WTC11 (cell line): ENCODE measurements around the gene PIGQ. TPM values are rescaled to one million over a fixed set of nuclear protein-coding genes. Genes with fewer than 3 reads are reported as not detected.

Source experiments
- ATAC-seq: fragments of 200-7000 bp; cut with Tn5 transposase; 2 replicates; pipeline ENCODE4 v1.10.0; 2021; ENCODE audit warnings: mild to moderate bottlenecking, moderate library complexity
- CTCF ChIA-PET: fragments of 300-600 bp; sonication (Branson Sonifier 250); formaldehyde crosslinking; loops from one replicate; lab custom pipeline; 2021; ENCODE audit warnings: antibody characterized with exemption; lab: Charles Lee
- POLR2A ChIA-PET: fragments of 350-600 bp; sonication (Branson Sonifier 250); formaldehyde crosslinking; loops from one replicate; lab custom pipeline; 2021; ENCODE audit warnings: antibody characterized with exemption; lab: Charles Lee
- DNase-seq: peaks from one replicate; pipeline ENCODE4 v3.0.0; 2021; ENCODE audit warnings: low spot score
- H3K27ac Mint-ChIP-seq: 2 replicates; pipeline ENCODE4 v1.8.0; 2021; ENCODE audit warnings: mixed read lengths
- H3K27me3 Mint-ChIP-seq: 2 replicates; pipeline ENCODE4 v1.8.0; 2021; ENCODE audit warnings: low read depth, mild to moderate bottlenecking, moderate library complexity, mixed read lengths
- H3K36me3 Mint-ChIP-seq: 2 replicates; pipeline ENCODE4 v1.8.0; 2021; ENCODE audit warnings: mixed read lengths
- H3K4me1 Mint-ChIP-seq: 2 replicates; pipeline ENCODE4 v1.8.0; 2022; ENCODE audit warnings: mixed read lengths
- H3K4me3 Mint-ChIP-seq: 2 replicates; pipeline ENCODE4 v1.8.0; 2021; ENCODE audit warnings: mild to moderate bottlenecking, moderate library complexity, mixed read lengths
- H3K9me3 Mint-ChIP-seq: 2 replicates; pipeline ENCODE4 v1.8.0; 2021; ENCODE audit warnings: mixed read lengths
- AFF4 ChIP-seq: sonication (generic); formaldehyde crosslinking; IDR thresholded peaks from 2 replicates; pipeline ENCODE4 v1.8.1; 2023; ENCODE audit warnings: mild to moderate bottlenecking, missing genetic modification reagents, borderline replicate concordance
- ATF3 ChIP-seq: sonication (generic); formaldehyde crosslinking; conservative IDR thresholded peaks from 2 replicates; pipeline ENCODE4 v1.8.1; 2022; ENCODE audit warnings: mild to moderate bottlenecking, missing genetic modification reagents
- CREB1 ChIP-seq: sonication (generic); formaldehyde crosslinking; IDR thresholded peaks from 2 replicates; pipeline ENCODE4 v1.8.0; 2023; ENCODE audit warnings: mild to moderate bottlenecking, missing genetic modification reagents
- E2F1 ChIP-seq: sonication (generic); formaldehyde crosslinking; IDR thresholded peaks from 2 replicates; pipeline ENCODE4 v1.8.0; 2022; ENCODE audit warnings: mild to moderate bottlenecking, missing genetic modification reagents
- FOXJ3 ChIP-seq: sonication (generic); formaldehyde crosslinking; IDR thresholded peaks from 2 replicates; pipeline ENCODE4 v1.9.0; 2021; ENCODE audit warnings: missing genetic modification reagents, mild to moderate bottlenecking, borderline replicate concordance
- IRF1 ChIP-seq: sonication (generic); formaldehyde crosslinking; IDR thresholded peaks from 2 replicates; pipeline ENCODE4 v1.8.0; 2023; ENCODE audit warnings: missing genetic modification reagents
- MAX ChIP-seq: sonication (generic); formaldehyde crosslinking; IDR thresholded peaks from 2 replicates; pipeline ENCODE4 v1.8.0; 2022; ENCODE audit warnings: mild to moderate bottlenecking, missing genetic modification reagents
- MLX ChIP-seq: sonication (generic); formaldehyde crosslinking; IDR thresholded peaks from 2 replicates; pipeline ENCODE4 v1.8.1; 2023; ENCODE audit warnings: mild to moderate bottlenecking, missing genetic modification reagents, moderate library complexity
- NR1H2 ChIP-seq: sonication (generic); formaldehyde crosslinking; IDR thresholded peaks from 2 replicates; pipeline ENCODE4 v1.9.0; 2021; ENCODE audit warnings: mild to moderate bottlenecking, moderate library complexity, missing genetic modification reagents
- NR2C2 ChIP-seq: sonication (generic); formaldehyde crosslinking; IDR thresholded peaks from 2 replicates; pipeline ENCODE4 v1.8.0; 2022; ENCODE audit warnings: mild to moderate bottlenecking, missing genetic modification reagents
- PREB ChIP-seq: sonication (generic); formaldehyde crosslinking; IDR thresholded peaks from 2 replicates; pipeline ENCODE4 v1.8.1; 2022; ENCODE audit warnings: mild to moderate bottlenecking, missing genetic modification reagents, moderate library complexity, borderline replicate concordance
- SP1 ChIP-seq: sonication (generic); formaldehyde crosslinking; conservative IDR thresholded peaks from 2 replicates; pipeline ENCODE4 v1.8.1; 2022; ENCODE audit warnings: missing genetic modification reagents
- TEAD1 ChIP-seq: sonication (generic); formaldehyde crosslinking; IDR thresholded peaks from 2 replicates; pipeline ENCODE4 v1.8.0; 2022; ENCODE audit warnings: mild to moderate bottlenecking, missing genetic modification reagents
- TEAD4 ChIP-seq: sonication (generic); formaldehyde crosslinking; IDR thresholded peaks from 2 replicates; pipeline ENCODE4 v1.8.0; 2022; ENCODE audit warnings: mild to moderate bottlenecking, missing genetic modification reagents
- ZBTB43 ChIP-seq: sonication (generic); formaldehyde crosslinking; IDR thresholded peaks from 2 replicates; pipeline ENCODE4 v1.8.1; 2023; ENCODE audit warnings: mild to moderate bottlenecking, missing genetic modification reagents
- total RNA-seq: library from RNA; stranded (reverse); gene quantifications from 3 replicates; pipeline ENCODE4 v1.2.3, GENCODE V29; 2021

Gene PIGQ
- total RNA-seq, 1 experiment from 2014 or later = 63.7 TPM

- no peak for TF ChIP-seq E2F1 (CRISPR knock-in tag)
- TF ChIP-seq TEAD4 (CRISPR knock-in tag) = no peak
- no peak for TF ChIP-seq IRF1 (CRISPR knock-in tag)
- no peak for TF ChIP-seq CREB1 (CRISPR knock-in tag)
- TF ChIP-seq PREB = no peak
- no peak for TF ChIP-seq TEAD1
- TF ChIP-seq MAX (CRISPR knock-in tag) = no peak
- TF ChIP-seq FOXJ3 (CRISPR knock-in tag) = no peak
- TF ChIP-seq NR2C2 (CRISPR knock-in tag) = no peak
- TF ChIP-seq, all 79 proteins: peak for 0
Observed at GRCh38 chr16:536746-537145, 33.0 kb upstream of the PIGQ start (continued).

- Mint-ChIP-seq H3K27me3 (no peaks in the 10 kb centered on the region), H3K4me1 (no peaks in the 10 kb centered on the region), H3K27ac (peak overlapping the region; percentile 72; the same call in 1 of the 2 replicates), H3K9me3 (no peaks in the 10 kb centered on the region), H3K4me3 (no peak overlapping the region), H3K36me3 (peaks cover 3% of the 10 kb centered on the region; the same call in 1 of the 2 replicates)
- ATAC-seq = no peak; the same call in 1 of the 2 replicates
- DNase-seq = peak; percentile 50
- no peak for TF ChIP-seq ZBTB43 (CRISPR knock-in tag)
- no peak for TF ChIP-seq NR1H2 (CRISPR knock-in tag)
- TF ChIP-seq MLX (CRISPR knock-in tag) = no peak
- no peak for TF ChIP-seq CREB1 (CRISPR knock-in tag)
- no peak for TF ChIP-seq ATF3 (CRISPR knock-in tag)
- no peak for TF ChIP-seq SP1 (CRISPR knock-in tag)
- TF ChIP-seq FOXJ3 (CRISPR knock-in tag) = no peak
- TF ChIP-seq AFF4 (CRISPR knock-in tag) = no peak
- ChIA-PET POLR2A (no interaction called here), CTCF (interaction anchor here (1.6 kb wide), 1 partner anchor 10 kb away, joined by 4 read pairs; the partner anchor contains the start of gene CAPN15)
Observed at GRCh38 chr16:537415-538335, 32.1 kb upstream of the PIGQ start.
